Placental epithelial cell (primary cell): ENCODE results near the gene MID2. TPM values are rescaled to one million over a fixed set of nuclear protein-coding genes. Genes with fewer than 3 reads are reported as not detected.

Experiments used
- small RNA-seq: library from RNA; depleted of rRNA; stranded (forward); fragments of <200 nt; gene quantifications from one replicate; pipeline ENCODE3, GENCODE V24; 2012
- total RNA-seq: library from RNA; depleted of rRNA; stranded (reverse); fragments of >200 nt; gene quantifications from 2 replicates; pipeline ENCODE4 v1.2.3, GENCODE V29; 2012

MID2 gene
- 25.9 and 27.4 TPM in 2 replicates for total RNA-seq

GRCh38 chrX:107825698-107826237 lies at the start of gene MID2:
Gene MID2 (plus strand): TSS chrX:107825866. CDS start chrX:107826427, 561 bp downstream.

GRCh38 chrX:107777536-107777832 lies 48.2 kb upstream of the MID2 start, which contains the start of gene NCBP2L:
Gene NCBP2L (plus strand): TSS chrX:107777733. CDS start chrX:107794221, 16,488 bp downstream.

Small RNAs within 50 kb of the gene (small RNA-seq; reads per million reads assigned to genes)
- gene RF00019: not detected

Other genes with a start within 250 kb of the MID2 start
- gene PRPS1, start 197.4 kb upstream of the MID2 start, total RNA-seq: 22.0 and 175 TPM in 2 replicates
- 64.2 and 97.0 TPM in 2 replicates for gene TSC22D3, start 50.1 kb upstream of the MID2 start, total RNA-seq
- gene NCBP2L, start 48.1 kb upstream of the MID2 start, total RNA-seq: not detected in 2 replicates
- gene TEX13B, start 156.5 kb downstream of the MID2 start, total RNA-seq: not detected in 2 replicates
- gene VSIG1, start 219.2 kb downstream of the MID2 start, total RNA-seq: under 0.01 and 0.11 TPM in 2 replicates